GM12872 (cell line): ENCODE measurements around the gene ARMH1.

Source experiments
- TF ChIP-seq, protein P1 (sequence below): IDR thresholded peaks from 3 replicates; pipeline ENCODE4 v1.5.1; 2011; ENCODE audit warnings: low read depth, mild to moderate bottlenecking, low read length, moderate library complexity; ENCODE audit not compliant: insufficient read depth

Gene ARMH1

DNA sequence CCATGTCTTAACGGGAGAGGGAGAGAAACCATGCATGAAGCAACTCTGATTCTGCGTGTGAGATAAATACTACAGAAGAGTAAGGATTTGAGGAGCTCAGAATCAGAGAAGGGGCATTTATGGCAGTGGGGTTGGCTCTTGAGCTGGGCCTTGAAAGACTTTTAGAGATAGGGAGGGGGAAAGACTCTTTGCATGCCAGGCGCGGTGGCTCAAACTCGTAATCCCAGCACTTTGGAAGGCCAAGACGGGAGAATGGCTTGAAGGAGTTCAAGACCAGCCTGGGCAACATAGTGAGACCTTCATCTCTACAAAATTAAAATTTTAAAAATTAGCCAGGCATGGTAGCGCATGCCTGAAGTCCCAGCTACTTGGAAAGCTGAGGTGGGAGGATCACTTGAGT lies 672 bp downstream of the ARMH1 start:
- TF ChIP-seq, protein P1, sequence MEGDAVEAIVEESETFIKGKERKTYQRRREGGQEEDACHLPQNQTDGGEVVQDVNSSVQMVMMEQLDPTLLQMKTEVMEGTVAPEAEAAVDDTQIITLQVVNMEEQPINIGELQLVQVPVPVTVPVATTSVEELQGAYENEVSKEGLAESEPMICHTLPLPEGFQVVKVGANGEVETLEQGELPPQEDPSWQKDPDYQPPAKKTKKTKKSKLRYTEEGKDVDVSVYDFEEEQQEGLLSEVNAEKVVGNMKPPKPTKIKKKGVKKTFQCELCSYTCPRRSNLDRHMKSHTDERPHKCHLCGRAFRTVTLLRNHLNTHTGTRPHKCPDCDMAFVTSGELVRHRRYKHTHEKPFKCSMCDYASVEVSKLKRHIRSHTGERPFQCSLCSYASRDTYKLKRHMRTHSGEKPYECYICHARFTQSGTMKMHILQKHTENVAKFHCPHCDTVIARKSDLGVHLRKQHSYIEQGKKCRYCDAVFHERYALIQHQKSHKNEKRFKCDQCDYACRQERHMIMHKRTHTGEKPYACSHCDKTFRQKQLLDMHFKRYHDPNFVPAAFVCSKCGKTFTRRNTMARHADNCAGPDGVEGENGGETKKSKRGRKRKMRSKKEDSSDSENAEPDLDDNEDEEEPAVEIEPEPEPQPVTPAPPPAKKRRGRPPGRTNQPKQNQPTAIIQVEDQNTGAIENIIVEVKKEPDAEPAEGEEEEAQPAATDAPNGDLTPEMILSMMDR = no peak

DNA sequence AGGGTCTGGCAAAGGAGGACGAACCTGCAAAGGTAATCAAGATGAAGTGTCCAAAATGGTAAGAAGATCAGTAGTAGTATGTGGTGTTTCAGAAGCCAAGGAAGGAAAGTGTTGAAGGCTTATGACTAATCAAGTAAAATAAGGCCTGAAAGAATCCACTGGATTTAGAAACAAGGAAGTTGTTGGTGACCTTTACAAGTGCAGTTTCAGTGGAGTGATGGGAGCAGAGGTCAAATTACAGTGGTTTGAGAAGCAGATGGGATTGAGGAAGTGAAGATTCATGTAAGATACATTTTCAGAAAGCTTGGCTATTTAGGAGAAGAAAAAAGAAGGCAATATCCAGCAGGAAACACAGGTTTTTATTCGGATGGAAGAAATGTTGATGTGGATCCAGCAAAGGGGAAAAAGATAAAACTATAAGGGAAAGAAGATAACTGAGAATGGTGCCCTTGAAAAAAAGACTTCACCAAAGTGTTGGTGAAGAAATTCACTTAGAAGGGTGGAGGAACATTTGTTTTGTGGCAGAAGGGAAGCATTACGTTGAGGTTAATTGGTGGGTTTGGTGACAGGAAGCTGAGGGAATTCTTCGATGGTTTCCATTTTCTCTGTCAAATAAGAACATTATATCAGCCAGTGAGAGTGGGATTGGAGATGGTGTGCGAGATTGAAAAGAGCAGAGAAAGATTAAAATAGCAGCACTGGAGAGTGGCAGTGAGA lies 2.1 kb downstream of the ARMH1 start:
- TF ChIP-seq, protein P1 = no peak

DNA sequence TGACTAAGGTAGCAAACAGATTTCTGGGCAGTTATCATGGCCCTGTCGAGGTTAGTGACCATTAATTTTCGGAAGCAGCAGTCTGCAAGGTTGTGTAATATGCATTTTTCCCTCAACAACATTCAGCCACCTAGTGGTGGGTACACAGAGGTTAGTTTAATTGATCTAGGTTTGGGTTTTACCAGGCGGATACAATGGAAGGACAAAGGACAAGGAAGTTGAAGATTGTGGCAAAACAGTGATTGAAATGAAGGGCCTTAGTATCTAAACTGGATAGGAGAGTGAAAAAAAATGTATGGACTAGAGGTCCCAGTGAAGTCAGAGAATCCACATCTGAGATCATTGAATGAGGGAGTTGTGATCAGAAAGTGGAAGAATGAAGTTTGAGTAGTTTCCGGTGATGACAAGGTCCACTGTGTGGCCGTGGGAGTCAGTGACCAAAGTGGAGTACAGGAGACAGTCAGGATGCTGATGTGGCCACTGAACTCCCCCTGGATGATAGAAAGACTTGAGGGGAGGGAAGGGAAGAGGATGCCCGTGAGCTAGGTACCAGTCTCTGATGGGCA lies 2.8 kb downstream of the ARMH1 start:
- TF ChIP-seq, protein P1 = peak; percentile 68

DNA sequence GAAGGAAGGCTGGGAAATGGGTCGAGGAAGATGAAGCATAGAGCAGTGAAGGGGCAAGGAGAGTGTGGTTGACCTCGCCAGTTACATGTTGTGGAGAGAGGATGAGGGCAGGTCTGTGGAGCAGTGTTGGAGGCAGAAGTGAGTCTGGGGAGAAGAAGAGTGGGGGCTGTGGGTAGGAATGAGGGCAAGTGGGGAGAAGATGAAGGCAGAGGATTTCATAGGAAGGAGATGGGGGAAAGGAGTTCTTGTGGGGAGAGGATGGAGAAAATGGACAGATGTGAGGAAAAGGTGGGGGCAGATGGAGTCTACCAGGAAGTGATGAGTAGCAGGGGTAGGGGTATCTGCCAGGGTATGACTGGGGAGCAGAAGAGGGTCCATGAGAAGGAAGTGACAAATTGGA lies 3.6 kb downstream of the ARMH1 start:
- TF ChIP-seq, protein P1 = no peak

GRCh38 chr1:44678626-44679025 lies 4.1 kb downstream of the ARMH1 start:
- TF ChIP-seq, protein P1 = no peak

DNA sequence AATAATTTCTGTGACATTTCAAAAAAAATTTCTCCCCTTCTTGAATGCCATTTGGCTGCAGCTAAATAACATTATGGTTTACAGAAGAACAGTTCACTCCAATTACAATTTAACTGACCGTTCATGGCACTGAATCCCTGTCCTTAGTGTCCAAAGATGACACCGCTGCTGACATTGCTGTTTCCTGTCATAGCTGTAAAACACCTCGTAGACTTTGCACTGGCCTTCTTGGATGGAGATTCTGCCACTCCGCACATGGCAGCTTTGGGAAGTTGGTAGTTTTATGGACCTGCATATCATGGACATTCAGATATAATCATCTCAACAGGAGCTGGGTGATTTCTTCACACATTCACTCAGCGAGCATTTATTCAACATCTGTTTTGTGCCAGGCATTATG lies 5.0 kb downstream of the ARMH1 start:
- TF ChIP-seq, protein P1 = no peak

DNA sequence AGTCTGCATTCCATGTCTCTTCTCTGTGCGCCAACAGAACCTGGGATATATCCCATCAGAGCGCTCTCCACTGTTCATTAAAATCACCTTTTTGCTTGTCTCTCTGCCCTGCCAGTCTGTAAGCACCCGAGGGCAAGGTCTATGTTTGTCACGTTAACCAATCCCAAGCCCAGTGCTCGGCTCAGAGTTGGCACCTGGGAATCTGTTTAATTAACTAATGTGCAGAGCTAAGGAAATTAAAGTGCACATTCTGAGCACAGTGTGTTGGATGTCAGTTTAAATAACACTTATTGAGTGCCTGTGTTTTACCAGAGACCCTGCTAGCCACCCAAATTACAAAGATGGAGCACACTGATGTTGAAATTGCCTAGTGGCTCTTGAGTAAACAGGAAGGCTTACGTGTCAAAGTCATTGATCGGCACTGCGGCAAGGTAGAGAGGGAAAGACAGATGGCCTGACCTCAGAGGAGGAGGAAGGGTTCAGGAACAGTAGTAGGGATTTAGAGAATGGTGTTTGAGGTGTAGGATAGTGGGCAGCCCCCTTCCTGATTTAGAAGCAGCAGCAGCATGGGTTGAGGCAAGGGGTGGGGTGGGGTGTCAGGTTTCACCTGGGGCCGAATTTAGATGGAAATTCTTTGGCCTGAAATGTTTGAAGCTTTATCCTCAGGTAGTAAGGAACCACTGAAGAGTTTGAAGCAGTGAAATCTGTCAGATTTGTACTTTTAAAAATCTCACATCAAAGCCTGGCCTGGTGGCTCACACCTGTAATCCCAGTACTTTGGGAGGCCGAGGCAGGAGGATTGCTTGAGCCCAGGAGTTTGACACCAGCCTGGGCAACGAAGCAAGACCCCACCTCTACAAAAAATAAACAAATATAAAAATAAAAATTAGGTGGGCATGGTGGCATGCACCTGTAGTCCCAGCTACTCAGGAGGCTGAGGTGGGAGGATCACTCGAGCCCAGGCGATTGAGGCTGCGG lies 7.7 kb downstream of the ARMH1 start:
- TF ChIP-seq, protein P1 = no peak
